GM12865 (cell line): ENCODE data around the gene ETS1.
A peak's percentile ranks its signal among the peaks of the same experiment; 100 is the strongest.

Source experiments
- DNase-seq: peaks from one replicate; pipeline ENCODE4 v3.0.0; 2010; ENCODE audit warnings: low read depth
- H3K4me3 ChIP-seq: 2 replicates; pipeline ENCODE4 v1.5.1; 2011; ENCODE audit warnings: mild to moderate bottlenecking, low read depth, low read length, control low read depth
- CTCF ChIP-seq: IDR thresholded peaks from 2 replicates; pipeline ENCODE4 v1.5.1; 2011; ENCODE audit warnings: low read length, control low read depth, low read depth, inconsistent platforms; ENCODE audit not compliant: insufficient read depth; ENCODE audit errors: missing control alignments

ETS1 gene, protein sequence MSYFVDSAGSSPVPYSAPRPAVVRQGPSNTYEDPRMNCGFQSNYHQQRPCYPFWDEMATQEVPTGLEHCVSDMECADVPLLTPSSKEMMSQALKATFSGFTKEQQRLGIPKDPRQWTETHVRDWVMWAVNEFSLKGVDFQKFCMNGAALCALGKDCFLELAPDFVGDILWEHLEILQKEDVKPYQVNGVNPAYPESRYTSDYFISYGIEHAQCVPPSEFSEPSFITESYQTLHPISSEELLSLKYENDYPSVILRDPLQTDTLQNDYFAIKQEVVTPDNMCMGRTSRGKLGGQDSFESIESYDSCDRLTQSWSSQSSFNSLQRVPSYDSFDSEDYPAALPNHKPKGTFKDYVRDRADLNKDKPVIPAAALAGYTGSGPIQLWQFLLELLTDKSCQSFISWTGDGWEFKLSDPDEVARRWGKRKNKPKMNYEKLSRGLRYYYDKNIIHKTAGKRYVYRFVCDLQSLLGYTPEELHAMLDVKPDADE

GRCh38 chr11:128587415-128587814 is at the start of gene ETS1:
Gene ETS1, minus strand, starts transcription at chr11:128587558. Its CDS starts 14,428 bp downstream, at chr11:128573130.
- DNase-seq, result no peak
- H3K4me3 ChIP-seq, result no peak within 1 kb of the TSS
- no peak for TF ChIP-seq CTCF

- no peak for TF ChIP-seq CTCF
- no peak for DNase-seq
- no peak overlapping the region for H3K4me3 ChIP-seq
Measured at GRCh38 chr11:128634395-128634794, 47.0 kb upstream of the ETS1 start.

DNA sequence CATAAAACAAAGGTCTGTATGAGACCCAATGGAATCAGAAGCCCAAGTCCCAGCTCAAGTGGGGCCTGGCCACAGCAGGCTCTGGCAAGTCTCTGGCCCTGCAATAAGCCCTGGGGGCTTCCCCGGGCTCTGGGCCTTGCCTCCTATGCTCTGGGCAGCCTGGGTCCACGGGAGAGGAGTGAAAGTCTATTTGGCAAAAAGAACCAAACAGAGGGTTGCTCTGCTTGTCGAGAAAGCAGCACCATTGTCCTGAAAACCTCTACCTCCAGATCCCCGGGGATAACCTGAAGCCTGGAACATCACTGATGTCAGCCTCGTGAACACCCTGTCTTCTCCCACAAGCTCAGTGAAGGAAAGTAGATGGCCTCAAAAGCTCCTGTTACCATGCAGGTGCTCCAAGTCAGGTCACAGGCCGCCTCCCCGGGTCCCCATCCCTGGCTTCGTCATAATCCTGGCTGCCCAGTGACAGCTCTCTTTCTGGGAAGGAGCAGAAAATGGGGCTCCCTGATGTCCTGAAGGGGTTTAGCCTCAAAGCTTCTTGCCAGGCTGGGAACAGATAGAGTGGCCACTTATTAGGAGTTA is 46.1 kb upstream of the ETS1 start:
- H3K4me3 ChIP-seq, result no peak overlapping the region
- DNase-seq, result no peak
- no peak for TF ChIP-seq CTCF

DNA sequence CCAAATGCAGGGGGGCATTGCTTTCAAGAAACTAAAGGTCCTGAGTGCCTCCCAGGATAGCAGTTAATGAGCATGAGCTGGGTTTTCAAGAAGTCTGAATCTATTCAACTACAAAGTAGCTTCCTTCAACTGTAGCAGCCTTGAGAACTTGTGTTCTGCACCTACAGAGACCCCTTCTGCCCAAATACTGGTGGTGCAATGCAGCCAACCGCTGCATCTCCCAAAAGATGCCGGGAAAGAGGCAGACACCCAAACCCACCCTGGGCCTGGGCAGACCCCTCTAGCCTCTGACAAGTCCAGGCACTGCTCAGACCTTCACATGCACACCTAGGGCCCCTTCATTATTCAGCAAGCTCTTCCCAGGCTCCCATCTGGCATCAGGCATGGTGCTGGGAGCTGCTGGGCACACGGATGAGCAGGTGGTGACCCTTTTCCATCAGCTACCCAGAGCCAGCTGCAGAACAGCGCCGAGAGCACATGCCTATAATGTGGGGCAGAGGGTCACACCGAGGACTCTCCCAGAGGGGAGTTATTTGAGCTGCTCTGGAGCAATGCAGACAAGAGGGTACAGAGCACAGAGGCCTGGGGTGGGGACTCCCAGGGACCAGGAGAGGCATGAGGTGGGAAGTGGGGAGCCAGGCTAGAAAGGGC is 44.9 kb upstream of the ETS1 start:
- TF ChIP-seq CTCF, result peak; percentile 77
- no peak overlapping the region for H3K4me3 ChIP-seq
- DNase-seq, result peak; percentile 77

DNA sequence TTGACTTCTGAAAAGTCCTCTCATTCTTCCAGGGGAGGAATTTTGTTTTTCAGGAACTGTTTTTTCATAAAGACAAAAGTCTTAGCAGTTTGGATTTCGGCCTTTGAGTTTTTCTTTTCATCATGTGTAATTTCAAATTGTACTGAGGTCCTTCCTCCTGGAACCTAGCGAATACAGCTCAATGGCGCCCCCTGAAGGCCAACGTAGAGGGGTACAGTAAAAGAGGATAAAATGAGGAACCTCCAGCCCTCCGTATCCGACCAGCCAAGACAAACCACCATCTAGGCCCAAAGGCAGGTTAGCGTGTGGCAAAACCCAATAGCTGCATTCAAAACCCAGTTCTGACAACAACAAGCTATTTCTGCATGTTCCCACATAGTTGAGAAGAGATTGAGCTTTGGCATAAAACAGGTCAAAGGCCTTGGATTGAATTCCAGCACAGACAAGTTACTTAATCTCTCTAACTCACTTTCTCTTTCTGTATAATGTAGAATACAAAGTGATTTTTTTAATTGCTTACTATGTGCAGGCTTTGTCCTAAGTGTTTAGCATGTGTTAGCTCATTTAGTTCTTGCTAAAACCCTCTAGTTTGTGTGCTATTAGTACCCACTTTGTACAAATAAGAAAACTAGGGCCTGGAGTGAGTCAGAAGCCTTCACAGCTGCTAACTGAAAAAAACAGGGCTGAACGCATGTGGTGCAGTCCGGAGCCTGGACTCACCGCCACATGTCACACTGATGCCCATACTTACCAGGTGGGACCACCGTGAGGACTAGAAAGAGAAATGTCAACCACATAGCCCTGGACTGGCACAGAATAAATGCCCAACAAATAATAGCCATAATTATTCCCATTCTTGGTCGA is 43.2 kb upstream of the ETS1 start:
- peak overlapping the region; percentile 10; the same call in 1 of the 2 replicates for H3K4me3 ChIP-seq
- TF ChIP-seq CTCF, result peak; percentile 83
- DNase-seq, result peak; percentile 95

DNA sequence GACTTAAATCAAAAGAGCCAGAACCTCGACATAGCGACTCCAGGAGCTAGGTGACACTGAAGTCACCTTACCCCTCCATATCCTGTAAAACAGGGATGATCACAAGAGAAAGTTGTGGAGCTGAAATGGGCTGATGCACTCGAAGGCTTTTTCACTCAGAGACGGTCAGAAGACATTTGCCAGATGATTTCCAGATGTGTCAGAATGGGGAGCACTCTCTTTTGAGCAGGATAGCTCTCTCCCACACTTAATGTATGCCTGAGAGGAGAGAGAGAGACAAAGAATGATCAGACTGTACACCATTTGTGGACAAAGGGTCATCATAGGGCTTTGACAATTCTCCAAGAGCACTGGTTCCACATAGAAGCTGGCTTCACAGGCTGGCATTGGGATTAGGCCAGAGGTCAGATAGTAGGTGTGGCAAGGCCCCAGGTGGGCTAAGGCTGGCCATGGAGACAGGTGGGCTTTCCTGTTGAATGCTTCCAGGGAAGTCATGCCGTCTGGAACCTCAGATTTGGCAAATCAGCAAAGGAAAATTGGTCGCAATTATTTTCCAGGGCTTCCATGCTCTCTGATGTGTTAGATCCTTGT is 42.3 kb upstream of the ETS1 start:
- DNase-seq, result peak; percentile 24
- TF ChIP-seq CTCF, result no peak
- H3K4me3 ChIP-seq, result no peak overlapping the region; the same call in 1 of the 2 replicates
